KOPT-K1 (cell line): ENCODE results near the gene EFEMP2.
"Not testable (repeated sequence)": the region's sequence is repeated elsewhere in the genome, so short reads cannot be mapped to it uniquely, and the experiment has no call there.

Source experiments
- H3K27ac ChIP-seq: fragments of 200-600 bp; sonication (generic); 2 replicates; pipeline ENCODE4 v1.5.1; 2016; ENCODE audit warnings: antibody characterized with exemption, mild to moderate bottlenecking, low read depth, low read length; ENCODE audit not compliant: poor library complexity, severe bottlenecking
- H3K36me3 ChIP-seq: fragments of 200-600 bp; sonication (generic); 2 replicates; pipeline ENCODE4 v1.5.1; 2017; ENCODE audit warnings: antibody characterized with exemption, mild to moderate bottlenecking, low read length, moderate library complexity; ENCODE audit not compliant: insufficient read depth
- H3K9me3 ChIP-seq: fragments of 200-600 bp; sonication (generic); 2 replicates; pipeline ENCODE4 v1.5.1; 2017; ENCODE audit warnings: antibody characterized with exemption, low read length, mild to moderate bottlenecking; ENCODE audit not compliant: insufficient read depth, poor library complexity, severe bottlenecking

The EFEMP2 gene

DNA sequence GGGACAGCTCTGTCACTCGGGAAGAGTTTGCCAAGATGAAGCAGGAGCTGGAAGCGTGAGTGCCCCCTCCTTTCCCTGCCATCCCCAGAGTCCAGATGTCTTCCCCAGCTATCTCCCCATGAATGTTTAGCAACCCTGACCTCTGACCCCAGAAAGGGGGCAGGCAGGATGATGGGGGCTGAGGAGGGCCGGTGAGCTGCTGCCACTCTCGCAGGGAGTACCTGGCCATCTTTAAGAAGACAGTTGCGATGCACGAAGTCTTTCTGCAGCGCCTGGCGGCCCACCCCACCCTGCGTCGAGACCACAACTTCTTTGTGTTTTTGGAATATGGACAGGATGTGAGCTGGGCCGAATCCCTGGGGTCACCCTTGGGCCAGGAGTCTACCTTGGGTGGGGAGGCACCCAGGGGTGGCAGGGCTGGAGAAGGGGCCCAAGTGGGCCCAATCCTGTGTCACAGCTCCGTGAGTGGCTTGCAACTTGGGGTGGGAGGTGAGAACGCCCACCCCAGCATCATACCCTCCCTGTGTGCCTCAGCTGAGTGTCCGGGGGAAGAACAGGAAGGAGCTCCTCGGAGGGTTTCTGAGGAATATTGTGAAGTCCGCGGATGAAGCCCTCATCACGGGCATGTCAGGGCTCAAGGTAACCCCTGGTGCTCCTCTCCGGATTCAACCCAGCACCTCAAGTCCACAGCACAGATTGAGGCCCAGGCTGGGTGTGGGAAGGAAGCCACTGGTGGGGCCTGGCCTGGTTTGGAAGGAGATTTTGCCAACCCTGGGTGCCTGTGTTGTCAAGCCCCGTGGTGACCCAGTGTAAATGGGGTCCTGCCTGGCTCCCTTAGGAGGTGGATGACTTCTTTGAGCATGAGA, 22.1 kb downstream of the EFEMP2 start:
- Histone ChIP-seq H3K36me3 (peaks cover 49% of the 10 kb centered on the region), H3K9me3 (peaks cover 4% of the 10 kb centered on the region), H3K27ac (no peak overlapping the region)

- Histone ChIP-seq H3K27ac (no peak overlapping the region), H3K36me3 (peaks cover 43% of the 10 kb centered on the region), H3K9me3 (peaks cover 4% of the 10 kb centered on the region)
Measured at GRCh38 chr11:65849771-65850216, 22.8 kb downstream of the EFEMP2 start.

DNA sequence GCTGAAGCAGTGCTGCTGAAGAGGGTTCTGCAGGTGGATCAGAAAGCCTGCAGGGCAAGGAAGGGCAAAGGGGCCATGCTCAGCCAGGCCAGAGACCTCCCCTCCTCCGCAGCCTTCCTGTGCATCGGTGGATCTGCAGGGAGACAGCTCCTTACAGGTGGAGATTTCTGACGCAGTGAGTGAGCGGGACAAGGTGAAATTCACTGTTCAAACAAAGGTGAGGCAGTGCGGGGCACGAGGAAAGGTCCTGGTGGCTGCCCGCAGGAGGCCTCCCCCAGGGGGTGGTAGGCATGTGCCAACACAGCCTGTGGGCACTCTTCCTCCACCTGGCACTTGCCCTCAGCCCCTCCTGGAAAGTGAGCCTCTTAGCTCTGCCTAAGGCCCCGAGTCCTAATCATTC, 23.2 kb downstream of the EFEMP2 start:
- H3K36me3 ChIP-seq = peaks cover 38% of the 10 kb centered on the region

DNA sequence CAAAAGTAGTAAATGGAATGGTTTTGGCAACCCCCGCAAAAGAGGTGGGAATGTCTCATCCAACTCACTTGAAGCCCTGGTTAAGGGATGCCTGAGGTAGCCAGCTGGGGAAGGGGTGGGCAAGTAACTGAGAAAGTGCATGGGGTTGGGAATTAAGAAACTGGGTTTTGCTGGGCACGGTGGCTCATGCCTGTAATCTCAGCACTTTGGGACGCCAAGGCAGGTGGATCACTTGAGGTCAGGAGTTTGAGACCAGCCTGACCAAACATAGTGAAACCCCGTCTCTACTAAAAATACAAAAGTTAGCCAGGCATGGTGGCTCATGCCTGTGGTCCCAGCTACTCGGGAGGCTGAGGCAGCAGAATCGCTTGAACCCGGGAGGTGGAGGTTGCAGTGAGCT, 23.9 kb downstream of the EFEMP2 start:
- H3K27ac ChIP-seq, H3K9me3 ChIP-seq: not testable (repeated sequence)
- peaks cover 32% of the 10 kb centered on the region for H3K36me3 ChIP-seq

More for the DNA sequence above, 23.2 kb downstream of the EFEMP2 start:
- H3K27ac ChIP-seq = no peak overlapping the region
- H3K9me3 ChIP-seq = peaks cover 4% of the 10 kb centered on the region

- H3K9me3 ChIP-seq = peaks cover 4% of the 10 kb centered on the region
- no peak overlapping the region for H3K27ac ChIP-seq
- H3K36me3 ChIP-seq = peaks cover 22% of the 10 kb centered on the region
Measured at GRCh38 chr11:65847746-65848145, 24.9 kb downstream of the EFEMP2 start.

- Histone ChIP-seq H3K9me3 (no peaks in the 10 kb centered on the region), H3K36me3 (no peaks in the 10 kb centered on the region), H3K27ac (no peak overlapping the region)
Measured at GRCh38 chr11:65844231-65844872, 28.2 kb downstream of the EFEMP2 start.

DNA sequence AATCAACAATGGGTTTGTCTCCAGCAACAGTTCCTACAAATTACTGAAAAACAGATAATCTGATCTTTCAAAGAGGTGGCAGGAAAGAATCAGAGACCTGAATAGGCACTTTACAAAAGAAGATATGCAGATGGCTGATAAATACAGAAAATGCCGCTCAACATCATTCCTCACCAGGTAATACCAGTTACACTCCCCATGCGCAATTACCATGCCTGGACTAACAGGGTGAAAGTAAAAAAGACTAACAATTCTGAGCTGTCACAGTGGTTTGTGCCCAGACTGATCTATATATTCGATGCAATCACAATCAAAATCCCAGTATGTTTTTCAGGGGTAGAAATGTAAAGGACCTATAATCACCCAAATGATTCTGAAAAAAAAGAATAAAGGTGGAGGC, 28.8 kb downstream of the EFEMP2 start:
- H3K36me3 ChIP-seq = no peaks in the 10 kb centered on the region
- no peaks in the 10 kb centered on the region for H3K9me3 ChIP-seq
- H3K27ac ChIP-seq = no peak overlapping the region

DNA sequence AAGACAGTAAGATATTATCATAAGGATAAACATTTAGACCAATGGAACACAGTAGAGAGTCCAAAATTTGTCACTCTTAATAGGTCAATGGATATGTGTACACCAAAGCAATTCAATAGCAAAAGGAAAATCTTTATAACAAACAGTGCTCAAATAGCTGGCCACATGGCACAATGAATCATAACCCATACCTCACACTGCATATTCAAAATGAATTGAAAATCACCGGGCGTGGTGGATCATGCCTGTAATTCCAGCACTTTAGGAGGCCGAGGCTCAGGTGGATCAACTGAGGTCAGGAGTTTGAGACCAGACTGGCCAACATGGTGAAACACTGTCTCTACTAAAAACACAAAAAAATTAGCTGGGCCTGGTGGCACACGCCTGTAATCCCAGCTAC, 30.5 kb downstream of the EFEMP2 start:
- Histone ChIP-seq H3K27ac (no peak overlapping the region), H3K9me3 (no peaks in the 10 kb centered on the region), H3K36me3 (no peaks in the 10 kb centered on the region)

DNA sequence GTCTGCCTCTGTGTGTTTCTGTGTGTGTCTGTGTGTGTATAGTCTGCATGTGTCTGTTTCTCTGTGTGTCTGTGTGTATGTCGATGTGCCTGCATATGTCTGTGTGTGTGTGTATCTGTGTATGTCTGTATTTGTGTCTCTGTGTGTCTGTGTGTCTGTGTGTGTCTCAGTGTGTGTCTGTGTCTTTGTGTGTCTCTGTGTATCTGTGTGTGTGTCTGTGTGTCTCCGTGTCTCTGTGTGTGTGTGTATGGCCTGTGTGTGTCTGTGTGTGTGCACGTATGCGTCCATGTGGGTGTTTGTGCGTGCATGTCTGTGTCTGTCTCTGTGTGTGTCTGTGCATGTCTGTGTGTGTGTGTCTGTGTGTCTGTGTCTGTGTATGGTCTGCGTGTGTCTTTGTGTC, 38.4 kb downstream of the EFEMP2 start:
- Histone ChIP-seq H3K27ac (no peak overlapping the region), H3K9me3 (no peaks in the 10 kb centered on the region), H3K36me3 (no peaks in the 10 kb centered on the region)

- Histone ChIP-seq H3K36me3 (no peaks in the 10 kb centered on the region), H3K9me3 (no peaks in the 10 kb centered on the region), H3K27ac (no peak within 1 kb of the TSS)
Measured at GRCh38 chr11:65833297-65834030, 39.1 kb downstream of the EFEMP2 start, which contains the start of gene SNX32. Gene SNX32, plus strand, starts transcription at chr11:65833963. Its CDS starts 103 bp downstream, at chr11:65834066.

DNA sequence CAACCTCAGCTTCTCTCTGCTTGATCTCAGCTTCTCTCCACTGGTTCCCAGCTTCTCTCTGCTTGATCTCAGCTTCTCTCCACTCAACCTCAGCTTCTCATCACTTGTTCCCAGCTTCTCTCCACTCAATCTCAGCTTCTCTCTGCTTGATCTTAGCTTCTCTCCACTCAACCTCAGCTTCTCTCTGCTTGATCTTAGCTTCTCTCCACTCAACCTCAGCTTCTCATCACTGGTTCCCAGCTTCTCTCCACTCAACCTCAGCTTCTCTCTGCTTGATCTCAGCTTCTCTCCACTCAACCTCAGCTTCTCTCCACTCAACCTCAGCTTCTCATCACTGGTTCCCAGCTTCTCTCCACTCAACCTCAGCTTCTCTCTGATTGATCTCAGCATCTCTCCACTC, 40.4 kb downstream of the EFEMP2 start:
- H3K36me3 ChIP-seq, H3K9me3 ChIP-seq, H3K27ac ChIP-seq: not testable (repeated sequence)

- H3K9me3 ChIP-seq = no peaks in the 10 kb centered on the region
- H3K36me3 ChIP-seq = no peaks in the 10 kb centered on the region
- no peak overlapping the region for H3K27ac ChIP-seq
Measured at GRCh38 chr11:65829459-65829858, 43.1 kb downstream of the EFEMP2 start.

GRCh38 chr11:65826984-65827735, 45.4 kb downstream of the EFEMP2 start:
- Histone ChIP-seq H3K36me3 (no peaks in the 10 kb centered on the region), H3K9me3 (no peaks in the 10 kb centered on the region), H3K27ac (no peak overlapping the region)

DNA sequence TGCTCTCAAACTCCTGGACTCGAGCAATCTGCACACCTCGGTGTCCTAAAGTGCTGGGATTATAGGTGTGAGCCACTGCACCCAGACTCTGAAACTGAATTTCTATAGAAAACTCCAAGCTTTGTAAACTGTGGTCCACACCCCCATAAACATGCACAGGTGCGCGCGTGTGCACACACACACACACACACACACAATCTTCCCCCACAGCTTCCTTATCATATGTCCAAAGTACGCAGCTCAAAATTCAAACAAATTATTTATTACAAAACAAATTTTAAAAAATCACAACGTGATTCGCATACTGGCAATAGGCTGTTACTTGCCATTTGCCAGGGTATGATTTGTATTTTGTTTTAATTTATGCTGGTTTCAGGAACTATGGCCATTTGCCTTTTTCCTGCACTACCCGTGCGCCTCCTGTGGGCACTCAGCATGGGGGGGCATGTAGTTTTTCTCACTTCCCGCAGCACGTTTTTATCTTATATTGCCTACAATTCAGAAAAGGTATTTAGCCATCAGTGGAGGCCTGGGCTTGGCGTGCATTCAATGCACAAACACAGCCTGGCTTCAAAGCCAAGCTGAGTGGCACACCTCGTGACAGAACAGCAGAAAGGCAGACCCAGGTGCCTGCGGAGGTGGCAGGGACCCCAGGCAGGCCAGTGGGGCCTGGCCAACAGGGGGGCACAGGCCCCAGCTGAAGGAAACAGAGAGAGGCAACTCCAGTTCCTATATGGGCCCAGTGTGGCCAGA, 49.6 kb downstream of the EFEMP2 start:
- H3K9me3 ChIP-seq = no peaks in the 10 kb centered on the region
- no peak overlapping the region for H3K27ac ChIP-seq
- H3K36me3 ChIP-seq = no peaks in the 10 kb centered on the region
